ACHN (cell line): Measurements from ENCODE around the gene UBP1.
"Not testable (repeated sequence)": the region's sequence is repeated elsewhere in the genome, so short reads cannot be mapped to it uniquely, and the experiment has no call there.

Source experiments
- DNase-seq: peaks from one replicate; pipeline ENCODE4 v3.0.0-alpha.2; 2015
- in situ Hi-C: cut with HindIII; loops from 2 replicates; pipeline ENCODE4 v1.10.0; 2017; ENCODE audit warnings: low sequenced_read_pairs, low pct_ligation_motif_present, low pct_unique_long_range_greater_than_20kb

UBP1 gene

GRCh38 chr3:33440328-33441224, at the start of gene UBP1:
UBP1 (minus strand) TSS chr3:33440405; CDS start chr3:33439848, 557 bp downstream.
- peak; percentile 99 for DNase-seq
- in situ Hi-C loops: no loop called here

DNA sequence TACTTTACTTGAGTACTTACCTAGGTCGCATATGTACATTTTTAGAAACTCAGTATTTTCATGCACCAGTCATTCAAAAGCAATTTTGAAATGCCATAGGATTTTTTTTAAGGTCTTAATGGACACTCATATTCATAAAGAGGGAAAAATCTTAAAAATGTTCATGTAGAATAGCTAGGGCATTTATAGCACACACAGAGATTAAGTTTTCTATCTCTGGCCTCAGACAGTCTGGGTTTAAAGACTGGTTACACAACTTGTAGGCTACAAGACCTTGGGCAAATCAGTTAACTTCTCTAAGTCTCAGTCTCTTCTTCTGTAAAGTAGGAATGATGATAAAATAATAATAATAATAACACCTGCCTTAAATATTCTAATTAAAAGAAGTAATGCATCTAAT, 48.5 kb upstream of the UBP1 start:
- in situ Hi-C loops: no loop called here
- DNase-seq: no peak

DNA sequence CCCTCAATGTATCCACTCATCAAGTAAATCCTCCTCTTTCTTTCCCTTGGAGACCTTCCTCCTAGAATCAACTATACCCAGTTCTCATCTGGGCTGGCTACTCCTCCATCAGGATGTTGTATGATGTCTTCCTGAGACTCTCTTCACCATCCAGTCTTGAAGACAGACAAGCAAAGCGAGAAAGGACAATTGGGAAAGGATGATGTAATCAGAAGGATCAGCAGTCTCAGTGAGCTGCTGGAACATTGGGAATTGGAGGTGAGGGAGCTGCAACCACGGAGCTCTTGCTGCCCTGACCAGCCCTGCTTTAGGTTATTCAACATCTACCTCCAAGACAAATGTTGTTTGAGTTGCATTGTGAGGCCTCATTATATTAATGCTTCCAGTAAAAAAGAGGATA, 48.0 kb upstream of the UBP1 start:
- no peak for DNase-seq
- in situ Hi-C loops: no loop called here

- no peak for DNase-seq
- in situ Hi-C loops: no loop called here
Measured at GRCh38 chr3:33482111-33482521, 41.9 kb upstream of the UBP1 start.

- in situ Hi-C loops: no loop called here
- no peak for DNase-seq
Measured at GRCh38 chr3:33474896-33475295, 34.7 kb upstream of the UBP1 start.

- no peak for DNase-seq
Measured at GRCh38 chr3:33473813-33474212, 33.6 kb upstream of the UBP1 start.

GRCh38 chr3:33467786-33468185, 27.6 kb upstream of the UBP1 start:
- DNase-seq: no peak

More at GRCh38 chr3:33473813-33474212, 33.6 kb upstream of the UBP1 start:
- in situ Hi-C loops: no loop called here

DNA sequence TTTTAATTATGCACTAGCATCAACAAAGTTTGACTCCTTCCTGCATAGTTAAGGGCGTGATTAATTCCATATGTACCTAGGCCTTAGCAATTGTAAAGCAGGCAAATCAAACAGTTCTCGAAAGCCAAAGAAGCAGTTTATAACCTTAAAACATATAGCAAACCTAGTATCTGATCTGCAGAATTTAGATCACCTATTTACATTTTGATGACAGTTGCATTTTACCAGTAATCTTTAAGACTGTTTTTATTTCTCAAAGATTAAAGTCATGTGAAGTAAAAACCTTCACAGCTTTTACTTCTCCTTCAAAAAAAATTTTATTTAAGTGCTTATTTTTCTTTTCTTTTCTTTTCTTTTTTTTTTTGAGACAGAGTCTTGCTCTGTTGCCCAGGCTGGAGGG, 20.9 kb upstream of the UBP1 start:
- in situ Hi-C loops: no loop called here

More at GRCh38 chr3:33467786-33468185, 27.6 kb upstream of the UBP1 start:
- in situ Hi-C loops: no loop called here

DNA sequence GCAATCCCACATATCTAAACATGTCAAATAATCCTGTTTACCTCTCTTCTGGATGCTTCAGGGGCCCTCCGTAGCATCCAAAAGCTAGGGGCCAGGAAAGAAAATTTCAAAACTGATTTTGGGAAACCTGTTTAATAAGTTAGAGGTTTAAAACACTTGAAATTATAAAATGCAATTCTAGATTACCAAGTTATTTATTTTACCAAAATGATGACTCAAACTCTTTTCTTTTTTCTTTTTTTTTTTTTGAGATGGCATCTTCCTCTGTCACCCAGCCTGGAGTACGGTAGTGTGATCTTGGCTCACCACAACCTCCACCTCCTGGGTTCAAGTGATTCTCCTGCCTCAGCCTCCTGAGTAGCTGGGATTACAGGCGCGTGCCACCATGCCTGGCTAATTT, 19.4 kb upstream of the UBP1 start:
- in situ Hi-C loops, DNase-seq: not testable (repeated sequence)

More for the DNA sequence above, 20.9 kb upstream of the UBP1 start:
- DNase-seq: no peak

GRCh38 chr3:33458446-33458845, 18.2 kb upstream of the UBP1 start:
- in situ Hi-C loops: no loop called here
- no peak for DNase-seq

DNA sequence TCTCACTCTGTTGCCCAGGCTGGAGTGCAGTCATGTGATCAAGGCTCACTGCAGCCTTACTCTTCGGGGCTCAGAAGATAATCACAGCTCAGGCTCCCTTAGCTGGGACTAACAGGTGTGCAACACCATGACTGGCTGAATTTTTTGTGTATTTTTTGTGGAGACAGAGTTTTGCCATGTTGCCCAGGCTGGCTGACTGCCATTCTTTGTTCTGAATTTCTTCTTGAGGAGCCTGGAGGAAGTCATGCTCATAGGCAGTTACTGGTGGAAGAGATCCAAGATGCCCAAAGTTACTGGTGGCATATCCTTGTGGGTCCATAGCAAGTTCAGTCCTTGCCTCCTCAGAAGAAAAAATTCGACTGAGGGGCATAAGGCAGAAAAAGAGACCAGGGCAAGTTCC, 16.6 kb upstream of the UBP1 start:
- DNase-seq: no peak
- in situ Hi-C loops: no loop called here

- no peak for DNase-seq
- in situ Hi-C loops: no loop called here
Measured at GRCh38 chr3:33453331-33453761, 13.1 kb upstream of the UBP1 start.

GRCh38 chr3:33451994-33452393, 11.8 kb upstream of the UBP1 start:
- DNase-seq, in situ Hi-C loops: not testable (repeated sequence)

DNA sequence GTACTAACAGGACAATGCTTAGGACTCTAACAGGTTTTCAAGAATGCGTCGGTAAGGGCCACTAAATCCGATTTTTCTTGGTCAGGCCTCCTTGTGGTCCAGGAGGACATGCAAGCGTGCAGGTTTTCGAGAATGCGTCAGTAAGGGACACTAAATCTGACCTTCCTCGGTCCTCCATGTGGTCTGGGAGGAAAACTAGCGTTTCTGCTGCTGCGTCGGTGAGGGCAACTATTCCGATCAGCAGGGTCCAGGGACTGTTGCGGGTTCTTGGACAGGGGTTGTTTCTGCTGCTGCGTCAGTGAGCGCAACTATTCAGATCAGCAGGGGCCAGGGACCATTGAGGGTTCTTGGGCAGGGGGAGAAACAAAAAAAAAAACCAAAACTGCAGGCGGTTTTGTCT, 7.8 kb upstream of the UBP1 start:
- DNase-seq: no peak
- in situ Hi-C loops: no loop called here

GRCh38 chr3:33447256-33447625, 7.0 kb upstream of the UBP1 start:
- in situ Hi-C loops, DNase-seq: not testable (repeated sequence)

GRCh38 chr3:33442190-33442589, 2.0 kb upstream of the UBP1 start:
- no peak for DNase-seq
- in situ Hi-C loops: no loop called here

GRCh38 chr3:33441225-33441976, 1.2 kb upstream of the UBP1 start:
- in situ Hi-C loops: no loop called here
- no peak for DNase-seq

DNA sequence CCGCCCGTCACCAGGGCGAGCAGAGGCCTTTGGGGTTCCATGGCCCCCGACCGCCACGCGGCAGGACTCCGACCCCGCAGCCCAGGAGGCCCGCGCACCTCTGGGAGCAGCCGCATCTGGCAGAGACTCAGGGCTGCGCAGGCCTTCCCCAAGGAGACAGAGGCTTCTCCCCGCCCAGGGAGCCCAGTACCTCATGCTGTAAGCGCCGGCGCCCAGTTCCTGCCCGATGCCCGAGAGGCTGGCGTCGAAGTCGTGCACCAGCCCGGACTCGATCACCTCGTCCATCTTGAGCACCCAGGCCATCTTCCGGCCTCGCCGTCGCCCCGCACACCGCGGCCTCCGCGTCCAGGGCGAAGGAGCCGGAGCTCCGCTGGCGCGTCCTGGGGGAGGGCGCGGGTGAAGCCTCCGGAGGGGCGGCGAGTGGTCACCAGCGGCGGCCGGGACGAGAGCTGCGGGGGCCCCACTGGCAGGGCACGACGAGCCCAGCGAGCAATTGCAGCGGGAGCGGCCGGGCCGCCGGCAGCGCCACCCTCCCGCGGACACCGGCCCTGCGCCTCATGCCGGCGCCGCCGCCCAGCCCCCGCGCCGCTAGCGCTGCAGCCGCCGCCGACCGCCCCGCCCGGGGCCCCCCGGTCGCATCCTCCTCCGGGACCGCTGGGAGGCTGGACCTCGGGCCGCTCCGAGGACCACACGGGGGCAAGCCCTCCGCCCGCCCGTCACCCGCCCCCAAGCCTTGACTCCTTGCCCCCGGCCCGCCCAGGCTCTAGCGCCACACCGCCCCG, 468 bp downstream of the UBP1 start:
- peak; percentile 40 for DNase-seq
- in situ Hi-C loops: no loop called here
